ENCODE measurements around the gene NQO1.

NQO1 gene

DNA sequence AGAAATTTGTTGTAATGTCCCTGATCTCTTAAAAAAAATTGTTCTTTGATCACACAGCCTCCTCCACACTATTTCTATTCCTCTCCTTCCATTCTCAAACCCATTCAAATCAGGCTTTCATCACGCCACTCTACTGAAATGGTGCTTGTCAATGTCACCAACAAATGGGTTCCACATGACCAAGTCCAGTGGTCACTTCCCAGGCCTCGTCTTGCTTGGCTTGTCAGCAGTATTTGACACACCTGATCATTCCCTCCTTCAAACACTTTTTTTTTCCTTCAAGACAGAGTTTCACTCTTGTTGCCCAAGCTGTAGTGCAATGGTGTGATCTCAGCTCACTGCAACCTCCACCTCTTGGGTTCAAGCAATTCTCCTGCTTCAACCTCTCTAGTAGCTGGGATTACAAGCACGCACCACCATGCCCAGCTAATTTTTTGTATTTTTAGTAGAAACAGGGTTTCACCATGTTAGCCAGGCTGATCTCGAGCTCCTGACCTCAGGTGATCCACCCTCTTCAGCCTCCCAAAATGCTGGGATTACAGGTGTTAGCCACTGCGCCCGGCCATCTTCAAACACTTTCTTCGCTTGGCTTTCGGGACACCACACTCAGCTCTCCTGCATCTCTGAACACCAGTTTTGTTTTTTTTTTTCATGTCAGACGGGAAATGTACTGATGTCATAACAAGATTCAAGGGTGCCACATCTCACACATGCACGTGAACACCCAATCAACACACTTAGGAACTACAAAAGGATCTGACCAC lies 18.3 kb downstream of the NQO1 start:
- no peak for DNase-seq (ENCODE audit: low read depth in 4 of 4, low spot score in 1 of 4)

DNA sequence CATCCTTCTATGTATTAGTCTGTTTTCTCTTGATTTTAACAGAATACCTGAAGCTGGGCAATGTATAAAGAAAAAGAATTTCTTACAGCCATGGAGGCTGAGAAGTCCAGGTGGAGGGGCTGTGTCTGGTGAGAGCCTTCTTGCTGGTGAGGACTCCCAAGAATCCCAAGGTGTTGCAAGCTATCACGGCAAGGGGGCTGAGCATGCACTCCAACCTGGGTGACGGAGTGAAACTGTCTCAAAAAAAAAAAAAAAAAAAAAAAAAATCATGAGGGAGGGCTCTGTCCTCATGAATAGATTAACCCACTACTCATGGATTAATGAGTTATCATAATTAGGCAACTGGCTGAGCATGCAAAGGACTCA lies 19.4 kb downstream of the NQO1 start:
- DNase-seq (ENCODE audit: low read depth in 4 of 4, low spot score in 1 of 4), result no peak

GRCh38 chr16:69706256-69706974 lies 19.9 kb downstream of the NQO1 start:
- no peak for DNase-seq (ENCODE audit: low read depth in 4 of 4, low spot score in 1 of 4)

GRCh38 chr16:69703638-69704037 lies 22.7 kb downstream of the NQO1 start:
- no peak for DNase-seq (ENCODE audit: low read depth in 4 of 4, low spot score in 1 of 4)

DNA sequence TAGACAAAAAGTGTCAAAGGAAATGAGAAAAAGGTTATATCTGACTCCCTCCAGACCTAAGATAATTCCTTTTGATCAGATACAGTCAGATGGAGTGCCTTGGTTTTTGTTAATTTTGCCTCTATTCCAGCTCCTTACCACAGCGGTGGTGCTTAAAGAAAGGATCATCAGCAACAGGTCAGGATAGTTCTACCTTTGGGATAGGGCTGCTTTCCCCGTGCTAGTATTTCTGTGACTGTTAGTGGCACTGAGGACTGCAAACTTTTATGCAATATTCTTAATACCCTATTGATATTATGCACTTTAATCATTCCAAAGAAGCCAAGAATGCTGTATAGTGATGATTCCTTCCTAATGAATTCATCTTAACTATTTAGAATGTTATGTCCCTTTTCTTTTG lies 24.5 kb downstream of the NQO1 start:
- DNase-seq (ENCODE audit: low read depth in 4 of 4, low spot score in 1 of 4), result no peak

DNA sequence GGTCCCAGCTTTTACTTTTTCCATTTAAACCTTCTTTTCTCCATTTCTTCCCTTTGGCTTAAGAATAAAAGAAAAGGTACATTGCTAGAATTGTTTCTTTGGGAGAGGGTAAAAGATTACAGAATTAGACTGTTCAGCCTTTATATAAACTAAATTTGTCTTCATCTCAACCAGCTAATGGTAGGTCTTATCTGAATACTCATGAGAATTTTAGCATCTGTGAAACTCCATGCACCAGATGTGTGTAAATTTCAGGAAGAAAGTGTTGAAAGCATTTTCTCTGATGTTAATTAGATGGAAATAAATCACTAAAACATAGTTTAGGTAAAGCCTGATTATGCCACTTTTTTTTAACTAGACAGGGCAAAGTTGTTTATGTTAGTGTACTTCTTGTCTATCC lies 24.9 kb downstream of the NQO1 start:
- no peak for DNase-seq (ENCODE audit: low read depth in 4 of 4, low spot score in 1 of 4)

GRCh38 chr16:69699915-69700314 lies 26.4 kb downstream of the NQO1 start:
- no peak for DNase-seq (ENCODE audit: low read depth in 4 of 4, low spot score in 1 of 4)

GRCh38 chr16:69698404-69698803 lies 28.0 kb downstream of the NQO1 start:
- DNase-seq (ENCODE audit: low read depth in 4 of 4, low spot score in 1 of 4), result no peak

DNA sequence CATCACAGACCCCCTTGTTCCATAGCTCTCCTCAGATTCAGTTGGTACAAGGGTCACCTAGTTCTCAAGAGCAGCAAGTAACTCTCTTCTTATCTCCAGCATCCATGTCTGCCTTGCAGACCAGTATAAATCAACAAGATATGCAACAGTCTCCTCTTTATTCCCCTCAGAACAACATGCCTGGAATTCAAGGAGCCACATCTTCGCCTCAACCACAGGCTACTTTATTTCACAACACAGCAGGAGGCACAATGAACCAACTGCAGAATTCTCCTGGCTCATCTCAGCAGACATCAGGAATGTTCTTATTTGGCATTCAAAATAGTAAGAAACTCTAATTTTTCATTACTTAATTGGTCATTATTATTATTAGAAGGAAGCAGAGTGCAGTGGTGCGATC lies 32.4 kb downstream of the NQO1 start:
- no peak for DNase-seq (ENCODE audit: low read depth in 4 of 4, low spot score in 1 of 4)

GRCh38 chr16:69691980-69692911 lies 34.1 kb downstream of the NQO1 start:
- DNase-seq (ENCODE audit: low read depth in 4 of 4, low spot score in 1 of 4), result no peak

DNA sequence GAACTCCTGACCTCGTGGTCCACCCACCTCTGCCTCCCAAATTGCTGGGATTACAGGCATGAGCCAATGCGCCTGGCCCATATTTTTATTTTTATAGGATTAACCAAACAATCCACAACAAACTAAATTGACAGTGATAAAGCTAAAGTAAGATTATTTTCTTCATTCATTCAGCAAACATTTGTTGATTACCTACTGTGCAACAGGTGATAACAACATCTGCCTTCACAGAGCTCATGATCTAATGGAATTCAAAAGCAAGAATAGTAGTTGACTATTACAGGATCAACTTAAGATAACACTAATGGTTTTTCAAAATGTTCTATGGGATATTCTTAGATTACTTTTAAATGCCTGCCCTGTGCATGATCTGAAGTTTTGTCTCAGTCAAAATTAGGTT lies 37.8 kb downstream of the NQO1 start:
- no peak for DNase-seq (ENCODE audit: low read depth in 4 of 4, low spot score in 1 of 4)

DNA sequence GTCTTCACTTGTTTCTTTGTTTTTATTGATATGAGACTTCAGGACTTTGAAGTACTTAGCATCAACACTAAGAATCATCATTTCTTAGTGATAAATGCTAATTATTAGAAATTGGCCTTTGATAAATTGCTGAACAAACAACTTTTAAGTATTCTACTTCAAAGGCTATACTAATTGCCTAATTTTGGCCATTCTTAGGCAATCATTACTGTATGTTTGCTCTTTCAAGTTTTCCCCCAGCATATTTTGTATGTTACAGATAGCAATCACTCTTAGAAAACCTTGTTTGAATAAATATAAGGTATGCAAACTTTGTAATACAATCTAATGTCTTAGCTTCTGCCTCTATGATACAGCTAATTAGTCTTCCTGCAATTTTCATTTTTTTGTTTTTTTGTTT lies 46.0 kb downstream of the NQO1 start:
- no peak for DNase-seq (ENCODE audit: low read depth in 4 of 4, low spot score in 1 of 4)

DNA sequence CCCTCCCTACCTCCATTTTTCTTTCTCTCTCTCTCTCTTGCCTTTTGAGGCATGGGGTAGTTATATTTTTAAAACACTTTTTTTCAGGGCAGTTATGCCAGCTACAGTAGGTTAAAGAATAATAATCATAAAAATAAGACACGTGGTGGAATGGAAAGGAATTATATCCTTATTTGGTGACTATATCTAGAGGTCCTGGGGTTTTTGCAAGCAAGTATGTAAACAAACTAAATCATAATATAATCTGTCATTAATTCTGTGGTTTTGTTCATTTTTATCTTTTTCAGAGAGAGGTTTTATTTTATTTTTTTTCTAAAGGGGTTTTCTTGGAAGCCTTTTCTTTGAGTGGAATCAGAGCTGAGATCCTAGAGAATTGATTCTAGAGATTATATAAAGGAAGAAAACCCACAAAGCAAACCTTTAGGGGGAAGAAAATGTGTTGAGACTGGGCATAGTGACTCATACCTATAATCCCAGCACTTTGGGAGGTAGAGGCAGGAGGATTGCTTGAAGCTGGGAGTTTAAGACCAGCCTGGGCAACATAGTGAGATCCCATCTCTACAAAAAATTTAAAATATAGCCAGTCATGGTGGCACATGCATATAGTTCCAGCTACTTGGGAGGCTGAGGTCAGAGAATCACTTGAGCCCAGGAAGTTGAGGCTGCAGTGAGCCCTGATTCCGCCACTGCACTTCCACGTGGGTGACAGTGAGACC lies 53.2 kb downstream of the NQO1 start:
- no peak for DNase-seq (ENCODE audit: low read depth in 4 of 4, low spot score in 1 of 4)

- DNase-seq (ENCODE audit: low read depth in 4 of 4, low spot score in 1 of 4), result no peak
These were observed 53.9 kb downstream of the NQO1 start for GRCh38 chr16:69672315-69672997.

GRCh38 chr16:69669577-69669976 lies 56.8 kb downstream of the NQO1 start:
- DNase-seq (ENCODE audit: low read depth in 4 of 4, low spot score in 1 of 4), result no peak

GRCh38 chr16:69663846-69664245 lies 62.5 kb downstream of the NQO1 start:
- no peak for DNase-seq (ENCODE audit: low read depth in 4 of 4, low spot score in 1 of 4)

- no peak for DNase-seq (ENCODE audit: low read depth in 4 of 4, low spot score in 1 of 4)
These were observed 63.5 kb downstream of the NQO1 start for GRCh38 chr16:69662901-69663300.

- no peak for DNase-seq (ENCODE audit: low read depth in 4 of 4, low spot score in 1 of 4)
These were observed 66.2 kb downstream of the NQO1 start for GRCh38 chr16:69660166-69660565.
